Uterus (tissue), 4 donors: Measurements from ENCODE around the gene PHPT1. TPM values are rescaled to one million over a fixed set of nuclear protein-coding genes. Genes with fewer than 3 reads are reported as not detected.
"Not testable (repeated sequence)": the region's sequence is repeated elsewhere in the genome, so short reads cannot be mapped to it uniquely, and the experiment has no call there.

Experiments used
- DNase-seq, 2 donors: peaks; one replicate each; pipeline ENCODE4 v3.0.0-alpha.2; 2019 to 2020
- H3K27ac ChIP-seq, 2 donors: fragments of 200-600 bp; sonication (generic); 1 replicate in 1 of 2; 2 replicates in 1 of 2; pipeline ENCODE4 v1.5.1; 2016 to 2018
- H3K27me3 ChIP-seq, 2 donors: fragments of 200-600 bp; sonication (generic); one replicate each; pipeline ENCODE4 v1.5.1; 2018 to 2019; ENCODE audit warnings: control low read depth in 1 of 2
- H3K36me3 ChIP-seq, 2 donors: fragments of 200-600 bp; sonication (generic); one replicate each; pipeline ENCODE4 v1.5.1; 2019; ENCODE audit warnings: control low read depth in 1 of 2
- H3K4me1 ChIP-seq, 2 donors: fragments of 200-600 bp; sonication (generic); one replicate each; pipeline ENCODE4 v1.5.1; 2018 to 2019; ENCODE audit warnings: control low read depth in 1 of 2
- H3K4me3 ChIP-seq, 2 donors: fragments of 200-600 bp; sonication (generic); 1 replicate in 1 of 2; 2 replicates in 1 of 2; pipeline ENCODE4 v1.5.1; 2018 to 2019; ENCODE audit warnings: mild to moderate bottlenecking in 1 of 2
- H3K9me3 ChIP-seq, 2 donors: fragments of 200-600 bp; sonication (generic); one replicate each; pipeline ENCODE4 v1.5.1; 2019; ENCODE audit warnings: control low read depth in 1 of 2
- POLR2A ChIP-seq, 2 donors: fragments of 450-650 bp; IDR thresholded peaks; one replicate each; pipeline ENCODE4 v1.6.1; 2016; ENCODE audit warnings: antibody characterized with exemption in 2 of 2, mild to moderate bottlenecking in 1 of 2, moderate library complexity in 1 of 2
- intact Hi-C: fragments of 100-400 bp; cut with DNase I; formaldehyde crosslinking; loops from one replicate; pipeline ENCODE4 v1.15.1; 2023; ENCODE audit warnings: low total_unique reads
- total RNA-seq, 4 donors: library from RNA; depleted of rRNA in 3 of 4; stranded (reverse); fragments of >200 nt in 3 of 4; gene quantifications; one replicate each; pipeline versions ENCODE4 v1.1.0 to v1.2.4, GENCODE V29; 2014 to 2023
- TF ChIP-seq, protein P1 (sequence below), 4 experiments: fragments of 200-600 bp in 2 of 4; fragments of 450-650 bp in 2 of 4; sonication (generic) in 2 of 4; IDR thresholded peaks; one replicate each; pipeline ENCODE4 v1.5.1; 2016 to 2019; ENCODE audit warnings: antibody characterized with exemption in 4 of 4, mild to moderate bottlenecking in 2 of 4, moderate library complexity in 1 of 4
- donor health status: DM: yes; HTN: yes; CAD: no.

The PHPT1 gene
- total RNA-seq, 4 donors from 2014 or later = 12.4 to 55.5 (median 31.4) TPM

DNA sequence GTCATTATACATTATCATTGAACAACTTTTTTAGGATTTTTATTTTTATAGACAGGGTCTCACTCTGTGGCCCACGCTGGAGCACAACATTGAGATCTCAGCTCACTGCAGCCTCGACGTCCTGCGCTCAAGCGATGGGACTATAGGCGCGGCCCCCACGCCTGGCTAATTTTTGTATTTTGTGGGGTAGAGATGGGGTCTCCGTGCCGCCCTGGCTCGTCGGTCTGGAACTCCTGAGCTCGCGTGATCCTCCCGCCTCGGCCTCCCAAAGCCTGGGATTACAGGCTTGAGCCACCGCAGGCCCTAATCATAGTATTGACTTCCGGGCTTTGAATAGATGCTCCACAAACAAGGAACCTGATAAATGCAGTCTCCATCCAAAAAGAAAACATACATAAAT is 18.3 kb downstream of the PHPT1 start:
- Histone ChIP-seq H3K27me3 (no peaks in the 10 kb centered on the region), H3K9me3 (no peaks in the 10 kb centered on the region), H3K4me3 (no peak overlapping the region), H3K36me3 (no peaks in the 10 kb centered on the region), H3K27ac (no peak overlapping the region), H3K4me1 (peaks cover 0 to 11% of the 10 kb centered on the region in 2 donors)
- no peak for DNase-seq
- intact Hi-C loops = no loop called here
- TF ChIP-seq, protein P1, sequence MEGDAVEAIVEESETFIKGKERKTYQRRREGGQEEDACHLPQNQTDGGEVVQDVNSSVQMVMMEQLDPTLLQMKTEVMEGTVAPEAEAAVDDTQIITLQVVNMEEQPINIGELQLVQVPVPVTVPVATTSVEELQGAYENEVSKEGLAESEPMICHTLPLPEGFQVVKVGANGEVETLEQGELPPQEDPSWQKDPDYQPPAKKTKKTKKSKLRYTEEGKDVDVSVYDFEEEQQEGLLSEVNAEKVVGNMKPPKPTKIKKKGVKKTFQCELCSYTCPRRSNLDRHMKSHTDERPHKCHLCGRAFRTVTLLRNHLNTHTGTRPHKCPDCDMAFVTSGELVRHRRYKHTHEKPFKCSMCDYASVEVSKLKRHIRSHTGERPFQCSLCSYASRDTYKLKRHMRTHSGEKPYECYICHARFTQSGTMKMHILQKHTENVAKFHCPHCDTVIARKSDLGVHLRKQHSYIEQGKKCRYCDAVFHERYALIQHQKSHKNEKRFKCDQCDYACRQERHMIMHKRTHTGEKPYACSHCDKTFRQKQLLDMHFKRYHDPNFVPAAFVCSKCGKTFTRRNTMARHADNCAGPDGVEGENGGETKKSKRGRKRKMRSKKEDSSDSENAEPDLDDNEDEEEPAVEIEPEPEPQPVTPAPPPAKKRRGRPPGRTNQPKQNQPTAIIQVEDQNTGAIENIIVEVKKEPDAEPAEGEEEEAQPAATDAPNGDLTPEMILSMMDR (IDR thresholded peaks at IDR 0.05) = no peak
- TF ChIP-seq POLR2A (IDR thresholded peaks at IDR 0.05) = no peak

DNA sequence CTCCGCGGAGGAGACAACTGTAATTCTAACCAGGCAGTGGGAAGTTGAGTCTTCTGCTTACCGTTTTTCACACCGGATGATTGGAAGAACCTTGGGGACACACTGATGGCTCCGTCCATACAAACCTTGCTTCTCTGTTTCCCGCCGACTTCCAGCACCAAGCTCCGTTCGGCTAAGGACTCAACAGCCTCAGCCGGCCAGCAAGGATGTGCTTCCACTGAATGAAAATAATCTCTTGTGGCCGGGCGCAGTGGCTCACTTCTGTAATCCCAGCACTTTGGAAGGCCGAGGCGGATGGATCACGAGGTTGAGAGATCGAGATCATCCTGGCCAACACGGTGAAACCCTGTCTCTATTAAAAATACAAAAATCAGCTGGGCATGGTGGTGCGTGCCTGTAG is 18.7 kb downstream of the PHPT1 start:
- Histone ChIP-seq H3K4me1 (peaks cover 0 to 11% of the 10 kb centered on the region in 2 donors), H3K9me3 (no peaks in the 10 kb centered on the region), H3K27ac (no peak overlapping the region), H3K4me3 (no peak overlapping the region), H3K36me3 (no peaks in the 10 kb centered on the region), H3K27me3 (no peaks in the 10 kb centered on the region)
- intact Hi-C loops = no loop called here
- TF ChIP-seq, protein P1 (IDR thresholded peaks at IDR 0.05) = no peak
- no peak for TF ChIP-seq POLR2A (IDR thresholded peaks at IDR 0.05)
- DNase-seq = no peak

DNA sequence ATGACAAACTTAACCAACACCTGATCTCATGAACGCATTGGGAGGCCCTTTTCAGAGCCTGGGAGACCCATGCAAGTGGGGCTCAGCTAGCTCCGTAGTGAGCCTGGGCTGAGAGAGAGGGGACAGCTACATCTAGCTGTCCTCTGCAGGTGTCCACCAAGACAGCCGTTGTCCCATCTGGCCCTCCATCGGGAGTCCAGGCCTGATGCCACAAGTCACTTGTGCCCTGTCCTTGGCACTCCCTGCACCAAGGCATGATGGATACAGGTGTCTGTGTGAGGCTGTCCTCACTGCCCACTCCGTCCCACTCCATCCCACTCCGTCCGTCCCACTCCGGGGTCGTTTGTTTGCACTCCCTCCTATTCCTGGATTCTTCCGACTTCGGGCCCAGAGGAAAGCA is 19.4 kb downstream of the PHPT1 start:
- Histone ChIP-seq H3K27ac (no peak overlapping the region), H3K27me3 (no peaks in the 10 kb centered on the region), H3K9me3 (no peaks in the 10 kb centered on the region), H3K36me3 (no peaks in the 10 kb centered on the region), H3K4me1 (peaks cover 0 to 11% of the 10 kb centered on the region in 2 donors), H3K4me3 (no peak overlapping the region)
- intact Hi-C loops = no loop called here
- DNase-seq = no peak
- TF ChIP-seq POLR2A (IDR thresholded peaks at IDR 0.05) = no peak
- TF ChIP-seq, protein P1 (IDR thresholded peaks at IDR 0.05) = no peak

DNA sequence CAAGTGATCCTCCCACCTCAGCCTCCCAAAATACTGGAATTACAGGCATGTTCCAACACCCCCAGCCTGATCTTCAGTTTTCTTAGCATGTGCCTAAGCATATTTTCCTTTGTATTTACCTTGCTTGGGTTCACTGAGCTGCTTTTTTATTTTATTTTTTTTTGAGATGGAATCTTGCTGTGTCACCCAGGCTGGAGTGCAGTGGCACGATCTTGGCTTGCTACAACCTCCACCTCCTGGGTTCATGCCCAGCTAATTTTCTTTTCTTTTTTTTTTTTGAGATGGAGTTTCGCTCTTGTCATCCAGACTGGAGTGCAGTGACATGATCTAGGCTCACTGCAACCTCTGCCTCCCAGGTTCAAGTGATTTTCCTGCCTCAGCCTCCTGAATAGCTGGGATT is 20.4 kb downstream of the PHPT1 start:
- H3K36me3 ChIP-seq, H3K27me3 ChIP-seq, intact Hi-C loops, H3K4me3 ChIP-seq, DNase-seq, H3K4me1 ChIP-seq, H3K9me3 ChIP-seq, H3K27ac ChIP-seq: not testable (repeated sequence)

DNA sequence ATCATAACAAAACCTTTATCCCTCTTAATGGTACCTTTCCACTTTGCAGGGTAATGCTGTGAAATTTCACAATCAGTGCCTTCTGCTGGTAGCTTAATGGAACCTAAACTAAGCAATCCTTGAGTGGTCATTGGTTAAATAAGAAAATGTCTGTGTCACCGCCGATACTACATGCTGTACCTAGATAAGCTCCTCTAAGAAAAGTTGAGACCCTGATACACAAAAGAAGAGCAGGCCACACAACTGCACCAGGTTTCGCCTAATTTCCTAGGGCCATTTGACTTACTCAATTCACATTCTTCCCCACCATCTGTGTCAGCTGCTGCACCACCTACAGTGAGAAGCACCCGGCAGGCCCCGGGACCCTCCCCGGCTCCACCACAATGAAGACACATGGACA is 25.9 kb downstream of the PHPT1 start:
- intact Hi-C loops = no loop called here

More for the DNA sequence above, 25.9 kb downstream of the PHPT1 start:
- Histone ChIP-seq H3K27ac (no peak overlapping the region), H3K4me1 (no peaks in the 10 kb centered on the region), H3K27me3 (no peaks in the 10 kb centered on the region), H3K36me3 (no peaks in the 10 kb centered on the region), H3K9me3 (no peaks in the 10 kb centered on the region), H3K4me3 (no peak overlapping the region)
- TF ChIP-seq, protein P1 (IDR thresholded peaks at IDR 0.05) = no peak
- TF ChIP-seq POLR2A (IDR thresholded peaks at IDR 0.05) = no peak
- DNase-seq = no peak
